ENCODE results near the gene NT5C2.
"Not testable (repeated sequence)": the region's sequence is repeated elsewhere in the genome, so short reads cannot be mapped to it uniquely, and the experiment has no call there.

Gene NT5C2

DNA sequence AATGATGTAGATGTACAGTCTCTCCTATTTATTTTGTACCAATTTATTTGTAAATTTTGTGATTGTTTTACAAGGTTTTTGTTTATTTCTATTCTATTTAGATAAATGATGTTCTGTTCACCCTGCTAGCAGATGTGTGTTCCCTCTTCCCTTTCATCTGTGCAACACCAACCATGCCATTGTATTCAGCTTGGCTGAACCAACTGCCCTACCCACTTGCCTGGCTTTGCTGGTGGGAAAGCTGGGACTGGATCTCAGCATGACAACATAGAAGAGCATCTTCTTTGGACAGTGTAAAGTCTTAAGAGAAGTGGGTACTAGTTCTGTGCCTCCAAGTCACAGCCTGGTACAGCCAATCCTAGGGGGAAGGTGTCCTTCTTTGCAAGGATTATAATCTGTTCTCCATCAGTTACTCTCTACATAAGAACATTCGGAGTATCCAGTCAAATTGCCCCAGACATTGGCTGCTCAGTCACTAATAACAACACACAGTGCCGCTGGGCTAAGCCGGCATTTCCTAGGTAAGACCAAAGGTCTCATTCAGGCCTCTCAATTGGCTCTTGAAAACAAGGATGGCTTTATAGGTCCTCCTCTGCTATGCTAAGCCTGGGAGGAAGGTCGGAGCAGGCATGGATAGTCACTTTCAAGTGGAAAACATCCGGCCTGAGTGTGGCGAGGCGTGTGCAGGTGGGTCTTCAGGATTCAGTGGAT is 109.7 kb downstream of the NT5C2 start:
- no peak for DNase-seq

GRCh38 chr10:103082683-103083082 is 110.4 kb downstream of the NT5C2 start:
- no peak for DNase-seq

DNA sequence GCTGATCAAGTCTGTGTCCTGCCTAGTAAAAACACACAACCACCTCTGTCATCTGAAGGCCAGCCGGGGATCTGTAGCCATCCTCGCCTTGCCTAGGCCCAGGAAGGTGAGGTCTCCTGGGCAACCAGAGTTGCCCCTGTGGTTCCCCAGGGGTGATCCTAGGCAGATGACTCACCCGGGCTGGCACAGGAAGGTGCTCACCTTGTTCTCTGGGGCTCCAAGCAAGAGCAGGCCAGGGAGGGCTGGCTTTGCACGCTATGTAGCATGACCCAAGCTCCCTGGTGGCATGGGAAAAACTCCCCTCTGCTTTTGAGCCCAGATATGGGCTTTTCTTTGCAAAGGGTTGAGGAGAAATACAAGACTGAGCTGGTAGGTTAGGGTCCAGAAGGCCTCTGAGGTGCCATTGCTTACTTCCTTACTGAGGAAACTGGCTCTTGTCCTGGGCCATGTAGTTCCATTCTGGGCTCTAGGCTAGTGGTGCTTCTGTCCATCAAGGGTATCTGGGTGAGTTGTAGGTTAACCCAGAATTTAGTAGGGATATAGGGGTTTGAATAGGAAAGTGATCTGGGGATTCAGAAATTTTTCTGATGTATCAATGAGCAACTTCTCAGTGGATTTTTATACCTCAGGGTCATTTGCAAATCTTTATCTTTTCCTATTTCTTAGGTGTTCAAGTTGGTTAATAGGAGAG is 112.0 kb downstream of the NT5C2 start:
- DNase-seq, result no peak

DNA sequence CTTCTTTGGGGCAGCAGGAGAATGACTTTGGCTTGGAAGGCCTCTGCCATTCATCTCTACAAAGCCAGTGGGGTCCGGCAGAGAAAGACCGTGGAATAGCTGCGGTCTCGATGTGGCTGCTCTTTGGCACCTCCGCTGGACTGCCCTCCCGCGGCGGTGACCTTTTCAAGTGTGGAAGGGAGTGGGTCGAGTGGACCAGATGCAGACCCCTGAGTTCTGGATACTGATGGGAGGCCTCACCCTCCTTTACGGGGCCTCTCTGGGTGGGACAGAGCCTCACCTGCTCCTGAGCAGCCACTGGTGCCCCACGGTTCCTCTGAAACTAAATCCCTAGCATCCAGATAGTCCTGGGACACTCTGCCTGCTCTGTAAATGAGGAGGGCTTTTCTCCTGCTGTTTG is 113.1 kb downstream of the NT5C2 start:
- DNase-seq, result no peak

DNA sequence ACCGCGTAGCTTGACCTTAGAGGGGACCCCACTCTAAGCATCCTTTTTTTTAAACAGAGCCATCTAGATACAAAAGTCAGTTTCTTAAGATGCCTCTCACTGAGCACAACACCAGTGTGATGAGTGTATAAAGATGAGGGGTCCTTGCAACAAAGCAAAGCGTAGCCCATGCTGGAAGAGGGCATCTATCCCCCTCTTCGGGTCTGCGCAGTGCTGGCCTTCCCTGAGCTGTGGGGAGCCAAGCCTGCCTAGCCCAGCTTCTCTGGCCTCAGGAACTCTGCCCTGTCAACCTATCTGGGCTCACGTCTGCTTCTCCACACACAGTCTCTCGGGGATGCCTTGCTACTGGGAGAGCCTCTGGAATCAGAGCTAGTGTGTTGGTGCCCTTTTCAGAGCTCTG is 114.0 kb downstream of the NT5C2 start:
- no peak for DNase-seq

- no peak for DNase-seq
These were observed 114.4 kb downstream of the NT5C2 start for GRCh38 chr10:103078676-103079075.

GRCh38 chr10:103078309-103078615 is 114.8 kb downstream of the NT5C2 start:
- DNase-seq, result no peak

DNA sequence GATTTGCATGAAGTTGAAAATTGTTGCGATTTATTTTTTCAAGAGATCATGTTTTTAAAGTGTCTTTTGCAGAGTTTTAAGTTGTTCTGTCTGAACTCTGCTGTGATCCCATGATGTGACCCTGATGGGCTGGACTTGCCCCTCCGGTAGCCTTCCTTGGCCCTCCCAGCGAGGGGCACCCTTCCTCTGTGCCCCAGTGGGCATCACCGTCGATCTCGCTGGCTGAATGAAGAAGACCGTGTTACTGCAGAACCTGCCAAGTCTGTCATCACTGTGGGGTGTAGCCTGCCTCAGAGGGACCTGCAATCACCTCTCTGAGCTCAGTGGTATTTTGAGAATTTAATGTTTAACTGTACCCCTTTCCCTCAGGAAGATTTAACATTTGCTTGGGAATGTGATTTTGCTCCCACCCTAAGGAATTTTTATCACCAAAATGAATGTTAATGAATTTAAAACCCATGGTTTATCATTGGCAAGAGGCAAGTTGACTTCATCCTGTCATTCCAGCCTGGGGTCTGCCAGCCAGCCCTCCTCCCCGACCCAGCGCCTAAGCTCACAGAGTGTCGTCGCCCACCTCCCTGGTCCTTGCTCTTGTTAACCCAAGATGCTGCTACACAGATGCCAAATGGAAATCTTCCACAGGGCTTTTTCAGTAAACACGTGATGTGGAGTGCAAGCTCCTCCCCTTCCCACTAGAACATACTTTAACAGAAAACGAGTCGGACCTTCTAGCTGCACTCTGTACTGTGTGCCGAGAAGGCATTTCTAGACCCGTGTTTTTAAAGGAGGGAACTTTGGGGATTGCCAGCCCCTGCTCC is 115.4 kb downstream of the NT5C2 start:
- no peak for DNase-seq

DNA sequence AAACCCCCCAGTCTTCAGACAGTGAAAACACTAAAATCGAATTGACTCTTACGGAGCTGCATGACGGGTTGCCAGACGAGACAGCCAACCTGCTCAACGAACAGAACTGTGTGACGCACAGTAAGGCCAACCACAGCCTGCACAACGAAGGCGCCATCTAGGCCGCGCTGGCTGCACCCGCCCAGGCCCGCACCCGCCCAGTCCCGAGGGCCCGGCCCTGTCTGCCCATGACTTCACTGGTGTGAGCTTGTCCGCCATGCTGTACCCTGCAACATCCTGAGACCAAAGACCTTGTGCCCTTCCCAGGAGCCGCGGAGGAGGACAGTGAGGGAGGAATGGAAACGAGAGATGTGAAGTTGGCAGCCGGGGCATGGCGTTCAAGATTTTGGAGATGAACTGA is 116.1 kb downstream of the NT5C2 start:
- DNase-seq, result no peak

DNA sequence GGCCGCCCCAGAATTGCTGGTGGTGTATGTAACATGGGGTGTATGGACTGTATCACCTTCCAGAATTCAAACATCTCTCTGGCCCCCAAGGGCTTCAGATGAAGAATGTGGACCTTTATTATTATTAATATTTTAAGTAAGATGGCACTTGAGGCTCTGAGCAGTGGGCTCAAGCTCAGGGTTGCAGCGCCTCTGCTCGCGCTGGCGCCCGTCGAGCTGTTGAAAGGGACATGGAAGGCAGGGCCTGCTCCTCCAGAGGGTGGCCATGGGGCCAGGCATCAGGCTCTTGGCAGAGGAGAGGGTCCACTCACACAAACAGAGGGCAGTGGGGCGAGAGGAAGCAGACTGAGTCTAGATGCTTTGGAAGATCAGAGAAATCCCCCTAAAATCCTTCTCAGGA is 120.2 kb downstream of the NT5C2 start:
- no peak for DNase-seq

DNA sequence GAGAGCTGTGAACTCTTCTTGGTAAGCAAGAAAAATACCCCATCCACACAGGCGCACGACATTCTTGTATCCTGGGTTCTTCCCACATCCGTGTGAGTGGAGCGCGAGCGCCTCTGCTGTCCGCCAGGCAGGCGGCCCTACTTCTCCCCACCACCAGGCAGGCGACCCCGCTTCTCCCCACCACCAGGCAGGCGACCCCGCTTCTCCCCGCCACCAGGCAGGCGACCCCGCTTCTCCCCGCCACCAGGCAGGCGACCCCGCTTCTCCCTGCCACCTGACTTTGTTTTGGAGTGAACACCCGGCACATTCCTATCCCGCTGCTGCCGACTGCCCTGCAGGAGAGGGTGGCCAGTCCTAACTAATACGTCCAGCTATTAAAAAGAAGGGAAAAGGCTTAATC is 120.8 kb downstream of the NT5C2 start:
- no peak for DNase-seq

GRCh38 chr10:103069453-103070331 is 123.4 kb downstream of the NT5C2 start:
- DNase-seq, result peak; percentile 40

- DNase-seq, result no peak
These were observed 125.1 kb downstream of the NT5C2 start for GRCh38 chr10:103067956-103068355.

DNA sequence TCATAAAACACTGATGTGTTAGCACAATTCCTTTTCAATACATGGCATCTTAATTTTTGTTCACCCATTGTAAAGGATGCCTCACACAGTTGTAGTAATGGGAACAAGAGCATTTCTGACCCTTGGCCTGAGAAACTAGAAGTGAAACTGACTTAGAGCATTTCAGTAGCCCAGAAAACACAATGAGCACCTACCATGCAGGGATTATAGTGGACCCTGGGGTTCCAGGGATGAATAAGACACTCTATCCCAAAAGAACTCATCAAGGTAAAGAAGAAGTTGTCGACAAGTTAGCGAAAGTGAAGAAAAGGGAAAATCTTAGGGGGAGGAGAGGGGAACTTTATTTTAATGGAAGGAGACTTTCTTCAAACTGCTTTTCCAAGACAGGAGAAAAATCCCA is 125.6 kb downstream of the NT5C2 start:
- no peak for DNase-seq

DNA sequence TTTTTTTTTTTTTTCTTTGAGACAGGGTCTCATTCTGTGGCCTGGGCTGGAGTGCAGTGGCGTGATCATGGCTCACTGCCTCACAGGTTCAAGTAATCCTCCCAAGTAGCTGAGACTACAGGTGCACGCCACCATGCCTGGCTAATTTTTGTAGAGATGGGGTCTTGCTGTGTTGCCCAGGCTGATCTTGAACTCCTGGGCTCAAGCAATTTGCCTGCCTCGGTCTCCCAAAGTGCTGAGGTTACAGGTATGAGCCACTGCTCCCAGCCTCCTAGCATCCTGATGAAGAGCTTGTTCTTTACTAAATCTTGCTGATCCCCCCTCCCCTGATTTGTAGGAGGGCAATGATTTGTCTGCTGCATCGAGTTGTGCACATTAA is 126.0 kb downstream of the NT5C2 start:
- DNase-seq, result not testable (repeated sequence)

DNA sequence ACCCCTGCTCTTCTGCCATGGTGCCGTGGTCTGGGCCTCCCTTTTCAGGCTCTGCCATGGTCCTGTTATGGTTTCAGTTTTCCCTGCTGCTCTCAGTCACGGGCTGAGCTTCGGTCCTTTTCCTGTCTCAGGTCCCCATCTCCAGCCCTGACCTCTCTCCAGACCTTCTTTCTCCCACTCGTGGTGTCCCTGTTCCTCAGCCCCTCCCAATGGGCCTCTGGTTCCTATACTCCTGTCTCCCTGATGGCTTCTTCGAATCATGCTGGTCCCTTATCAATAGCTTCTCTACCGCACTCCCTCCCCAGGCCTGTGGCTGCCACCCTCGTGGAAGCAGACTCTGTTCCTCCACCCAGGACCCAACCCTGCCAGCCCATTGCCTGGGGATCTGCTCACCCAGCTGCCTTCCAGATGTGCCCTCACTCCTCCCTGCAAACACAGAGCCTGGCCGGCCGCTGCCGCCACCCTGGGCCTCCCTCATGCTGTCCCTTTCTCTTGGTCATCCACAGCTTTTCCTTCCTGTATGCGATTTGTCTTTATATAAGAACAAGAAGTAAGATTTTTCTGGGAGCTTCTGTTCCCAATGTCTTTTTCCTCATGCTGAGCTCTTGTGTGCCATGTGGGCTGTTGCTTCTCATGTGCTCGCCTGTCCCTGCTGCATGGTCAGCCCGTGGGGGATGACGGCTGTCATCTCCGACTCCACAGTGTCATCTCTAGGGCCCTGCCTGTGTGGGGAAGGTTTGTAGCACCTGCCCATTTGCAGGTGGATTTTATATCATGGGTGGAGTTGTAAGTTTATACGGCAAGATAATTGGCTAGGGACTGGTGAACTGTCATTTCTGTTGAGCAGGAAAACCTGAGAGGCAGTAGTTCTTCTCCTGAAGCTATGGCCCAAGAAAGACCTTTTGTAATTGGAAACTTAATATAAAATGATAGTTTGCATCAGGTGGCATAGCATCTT is 126.7 kb downstream of the NT5C2 start:
- no peak for DNase-seq

GRCh38 chr10:103064956-103065355 is 128.1 kb downstream of the NT5C2 start:
- no peak for DNase-seq

DNA sequence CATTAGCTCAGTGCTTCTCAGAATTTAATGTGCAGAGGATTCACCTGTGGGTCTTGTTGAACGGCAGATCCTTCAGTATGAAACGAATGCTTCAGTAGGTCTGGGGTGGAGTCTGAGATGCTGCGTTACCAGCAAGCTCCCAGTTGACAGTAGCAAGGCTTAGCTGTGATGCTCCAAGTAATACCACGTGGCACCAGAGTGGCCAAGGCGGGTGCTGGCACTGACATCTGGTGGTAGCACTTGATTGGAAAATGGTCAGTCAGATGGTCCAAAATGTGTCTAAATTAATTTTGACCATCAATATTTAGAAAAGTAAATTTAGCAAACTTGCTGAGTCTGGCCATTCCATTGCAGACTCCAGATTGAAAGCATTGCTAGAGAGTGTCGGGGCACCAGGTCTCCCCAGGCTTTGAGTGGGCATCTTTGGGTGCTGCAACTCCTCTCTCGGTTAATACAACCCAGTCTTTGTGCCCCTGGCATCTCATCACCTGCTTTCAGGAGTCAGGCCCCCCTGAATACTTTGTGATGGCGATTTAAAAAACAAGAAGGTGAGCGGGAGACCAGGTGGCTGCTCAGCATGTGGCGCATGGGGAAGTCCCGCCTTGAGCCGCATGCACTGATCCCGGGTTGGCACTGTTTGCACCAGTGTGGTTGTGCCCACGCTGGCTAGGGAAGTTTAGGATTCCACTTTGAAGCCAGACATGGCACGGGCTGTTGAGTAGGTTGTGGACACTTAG is 130.1 kb downstream of the NT5C2 start:
- DNase-seq, result no peak

GRCh38 chr10:103060575-103060974 is 132.5 kb downstream of the NT5C2 start:
- no peak for DNase-seq

DNA sequence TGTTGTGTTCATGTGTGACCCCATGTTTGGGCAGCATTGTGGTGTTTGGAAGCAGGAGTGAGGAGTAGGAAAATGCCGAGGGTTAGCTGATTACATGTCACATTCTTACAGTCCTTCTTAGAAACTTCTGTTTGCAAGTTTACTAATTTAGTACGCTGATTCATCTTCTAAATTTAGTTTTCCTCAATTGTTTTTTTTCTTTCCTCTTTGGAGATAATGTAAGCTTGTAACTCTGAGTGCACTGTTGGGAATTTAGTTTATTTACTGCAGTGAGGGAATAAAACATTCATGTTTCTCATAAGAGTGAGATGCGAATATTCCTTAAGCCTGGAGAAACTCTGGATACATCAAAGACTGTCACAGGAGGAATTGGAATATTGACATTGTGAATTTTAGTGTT is 135.0 kb downstream of the NT5C2 start:
- no peak for DNase-seq

DNA sequence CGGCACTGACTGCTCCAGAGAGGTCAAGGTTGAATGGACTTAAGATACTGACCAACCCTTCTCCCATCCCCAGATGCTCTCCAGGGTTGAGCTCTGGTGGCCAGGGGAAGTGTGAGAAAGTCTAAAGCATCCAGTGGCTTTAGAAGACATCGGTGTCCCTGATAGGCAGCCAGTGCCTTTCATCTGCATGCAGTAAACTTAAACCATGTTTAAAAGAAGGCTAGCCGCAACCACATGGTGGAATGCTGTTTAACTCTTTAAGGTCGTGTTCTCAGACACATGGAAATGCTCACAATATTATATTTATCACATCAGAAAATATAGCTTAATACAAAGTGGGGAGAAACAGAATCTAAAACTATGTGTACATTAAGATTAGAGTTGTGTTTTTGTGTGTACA is 138.0 kb downstream of the NT5C2 start:
- peak; percentile 9 for DNase-seq
